Mucosa of descending colon (tissue), 3 donors: ENCODE results near the gene S100PBP. TPM values are rescaled to one million over a fixed set of nuclear protein-coding genes. Genes with fewer than 3 reads are reported as not detected.

ENCODE experiments used
- ATAC-seq: fragments of 200-7000 bp; cut with Tn5 transposase; one replicate; pipeline ENCODE4 v1.9.1; 2020; ENCODE audit warnings: mild to moderate bottlenecking, moderate library complexity
- DNase-seq, 3 donors: peaks; one replicate each; pipeline ENCODE4 v3.0.0-alpha.2; 2020
- H3K36me3 ChIP-seq: fragments of 200-600 bp; one replicate; pipeline ENCODE4 v1.8.0; 2021; ENCODE audit warnings: low read depth, mild to moderate bottlenecking
- H3K4me1 ChIP-seq: fragments of 200-600 bp; one replicate; pipeline ENCODE4 v1.8.0; 2021; ENCODE audit warnings: low read depth, mild to moderate bottlenecking
- H3K4me3 ChIP-seq: fragments of 200-600 bp; one replicate; pipeline ENCODE4 v1.8.0; 2021; ENCODE audit warnings: mild to moderate bottlenecking
- H3K9me3 ChIP-seq: fragments of 200-600 bp; one replicate; pipeline ENCODE4 v1.8.0; 2021; ENCODE audit warnings: mild to moderate bottlenecking
- intact Hi-C, 2 donors: fragments of 100-400 bp; cut with DNase I in 1 of 2; cut with micrococcal nuclease in 1 of 2; formaldehyde crosslinking; loops; one replicate each; pipeline versions ENCODE4 v1.11.0 to v1.11.1; 2022; cut with DNase I, micrococcal nuclease
- total RNA-seq, 3 donors: library from RNA; stranded (reverse); fragmentation: NEBNext Ultra II Directional in 2 of 3; extraction: Animal tissue kit (Norgen Biotek cat#: 25700) in 2 of 3; gene quantifications; one replicate each; pipeline versions ENCODE4 v1.2.1 to v1.2.4, GENCODE V29; 2021 to 2023
- TF ChIP-seq, protein P1 (sequence below): fragments of 200-600 bp; IDR thresholded peaks from one replicate; pipeline ENCODE4 v1.8.0; 2022; ENCODE audit warnings: antibody characterized with exemption, mild to moderate bottlenecking
- donor health status: DM: no; HTN: no; CAD: no; lungs with moderate emphysema.
- donor health status: DM: no; HTN: no; CAD: no.
- donor health status: DM: no; HTN: yes; CAD: no.

S100PBP gene
- total RNA-seq, 3 donors from 2014 or later = 23.7 to 38.8 (median 31.0) TPM

DNA sequence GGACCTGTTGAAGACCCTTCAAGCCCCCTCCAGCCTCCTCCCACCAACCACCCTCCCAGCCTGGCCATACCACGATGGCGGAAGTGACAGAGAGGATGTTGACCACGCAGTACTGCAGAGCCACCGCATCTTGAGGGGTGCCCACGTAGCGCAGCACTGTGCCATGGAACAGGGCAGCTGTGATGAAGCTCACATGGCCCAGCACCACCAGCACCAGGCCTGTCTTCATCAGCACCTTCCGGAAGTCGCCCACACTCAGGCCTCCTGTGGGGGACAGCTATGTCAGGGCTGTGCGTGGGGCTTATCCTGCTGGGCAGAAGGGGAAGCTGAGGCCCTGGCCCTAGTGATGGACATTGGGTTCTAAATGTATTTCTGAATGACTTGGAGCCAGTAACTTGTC is 80.6 kb downstream of the S100PBP start:
- Histone ChIP-seq H3K4me1 (peaks cover 13% of the 10 kb centered on the region), H3K9me3 (no peaks in the 10 kb centered on the region), H3K36me3 (no peaks in the 10 kb centered on the region), H3K4me3 (no peak overlapping the region)
- ATAC-seq = no peak
- intact Hi-C loops = no loop called here
- DNase-seq = peak in 1 of 3 donors; percentile 22
- TF ChIP-seq, protein P1, sequence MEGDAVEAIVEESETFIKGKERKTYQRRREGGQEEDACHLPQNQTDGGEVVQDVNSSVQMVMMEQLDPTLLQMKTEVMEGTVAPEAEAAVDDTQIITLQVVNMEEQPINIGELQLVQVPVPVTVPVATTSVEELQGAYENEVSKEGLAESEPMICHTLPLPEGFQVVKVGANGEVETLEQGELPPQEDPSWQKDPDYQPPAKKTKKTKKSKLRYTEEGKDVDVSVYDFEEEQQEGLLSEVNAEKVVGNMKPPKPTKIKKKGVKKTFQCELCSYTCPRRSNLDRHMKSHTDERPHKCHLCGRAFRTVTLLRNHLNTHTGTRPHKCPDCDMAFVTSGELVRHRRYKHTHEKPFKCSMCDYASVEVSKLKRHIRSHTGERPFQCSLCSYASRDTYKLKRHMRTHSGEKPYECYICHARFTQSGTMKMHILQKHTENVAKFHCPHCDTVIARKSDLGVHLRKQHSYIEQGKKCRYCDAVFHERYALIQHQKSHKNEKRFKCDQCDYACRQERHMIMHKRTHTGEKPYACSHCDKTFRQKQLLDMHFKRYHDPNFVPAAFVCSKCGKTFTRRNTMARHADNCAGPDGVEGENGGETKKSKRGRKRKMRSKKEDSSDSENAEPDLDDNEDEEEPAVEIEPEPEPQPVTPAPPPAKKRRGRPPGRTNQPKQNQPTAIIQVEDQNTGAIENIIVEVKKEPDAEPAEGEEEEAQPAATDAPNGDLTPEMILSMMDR = no peak

DNA sequence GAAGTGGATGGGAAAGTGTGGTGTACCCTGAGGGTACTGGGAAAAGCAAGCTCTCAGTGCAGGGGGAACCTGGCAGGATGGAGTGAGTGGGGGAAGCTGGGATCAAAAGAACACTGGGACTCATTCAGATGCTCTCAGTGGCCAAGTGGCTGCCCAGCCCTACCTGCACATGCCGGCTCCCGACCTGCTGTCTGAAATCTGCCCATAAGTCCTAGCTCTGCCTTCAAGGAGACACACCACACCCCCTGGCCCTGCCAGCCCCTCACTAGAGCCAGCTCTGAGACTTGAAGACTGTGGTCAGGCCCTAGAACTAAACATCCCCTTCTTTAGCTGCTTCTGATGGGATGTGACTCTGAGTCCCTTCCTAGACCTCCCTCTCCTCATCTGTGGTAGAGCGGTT is 81.5 kb downstream of the S100PBP start:
- ATAC-seq (no peak), DNase-seq (peak in 1 of 3 donors; percentile 25)
- intact Hi-C loops = no loop called here
- Histone ChIP-seq H3K9me3 (no peaks in the 10 kb centered on the region), H3K36me3 (no peaks in the 10 kb centered on the region), H3K4me1 (peaks cover 13% of the 10 kb centered on the region), H3K4me3 (no peak overlapping the region)
- TF ChIP-seq, protein P1 = no peak

DNA sequence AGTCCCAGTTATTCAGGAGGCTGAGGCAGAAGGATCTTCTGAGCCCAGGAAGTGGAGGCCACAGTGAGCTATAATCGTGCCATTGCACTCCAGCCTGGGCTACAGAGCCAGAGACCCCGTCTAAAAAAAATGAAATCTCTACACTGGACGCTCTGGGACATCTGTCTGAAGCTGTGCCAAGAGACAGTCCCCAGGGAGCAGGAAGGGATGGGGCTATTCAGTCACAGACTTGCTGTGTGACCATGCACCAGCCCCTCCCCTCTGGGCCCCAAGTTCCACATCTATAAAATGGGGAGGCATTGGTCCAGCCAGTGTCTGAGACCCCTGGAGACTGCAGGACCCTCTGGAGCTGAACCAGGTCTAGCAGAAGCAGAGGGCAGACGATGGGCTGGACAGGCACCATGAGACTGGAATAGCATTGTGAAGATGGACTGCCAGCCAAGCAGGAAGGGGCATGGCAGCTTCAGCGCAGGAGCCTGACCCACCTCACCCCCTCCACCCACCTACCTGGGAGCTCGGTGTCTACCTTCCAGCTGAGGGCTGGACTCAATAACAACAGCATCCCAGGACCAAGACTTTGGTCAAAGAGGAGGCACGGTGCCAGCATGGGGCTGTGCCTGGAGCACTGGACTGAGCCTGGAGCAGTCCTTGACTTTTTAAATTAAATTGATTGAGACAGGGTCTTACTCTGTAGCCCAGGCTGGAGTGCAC is 82.3 kb downstream of the S100PBP start:
- peaks cover 7% of the 10 kb centered on the region for H3K4me1 ChIP-seq
- no peak for ATAC-seq
- TF ChIP-seq, protein P1 = no peak
- no peaks in the 10 kb centered on the region for H3K9me3 ChIP-seq
- H3K36me3 ChIP-seq = no peaks in the 10 kb centered on the region
- DNase-seq = peak in 2 of 3 donors; percentile 55 to 63
- intact Hi-C loops = no loop called here
- H3K4me3 ChIP-seq = peak overlapping the region; percentile 78

DNA sequence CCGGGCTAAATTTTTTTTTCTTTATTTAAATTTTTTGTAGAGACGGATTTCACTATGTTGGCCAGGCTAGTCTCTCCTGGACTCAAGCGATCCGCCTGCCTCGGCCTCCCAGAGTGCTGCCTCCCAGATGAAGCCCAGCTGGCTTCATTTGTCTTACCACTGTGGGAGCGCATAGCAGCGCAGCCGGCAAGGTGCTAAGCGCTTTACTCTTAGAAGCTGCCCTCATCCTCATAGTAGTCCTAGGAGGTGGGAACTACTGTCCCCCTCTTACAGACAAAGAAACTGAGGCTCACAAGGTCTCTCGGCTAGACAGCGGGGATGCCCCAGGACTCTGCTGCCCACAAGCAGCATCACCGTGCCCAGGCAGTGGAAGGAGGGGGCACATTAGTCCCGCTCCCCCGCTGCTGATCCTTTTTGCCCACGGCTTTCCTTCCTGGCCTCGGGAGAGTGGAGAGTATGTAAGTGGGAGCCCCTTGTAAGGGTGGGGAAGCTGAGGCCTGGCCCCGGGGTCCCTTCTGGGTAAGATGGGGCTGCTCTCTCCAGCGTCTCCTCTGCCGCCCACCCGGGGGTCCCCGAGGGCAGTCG is 83.0 kb downstream of the S100PBP start:
- TF ChIP-seq, protein P1 = no peak
- DNase-seq = peak in 1 of 3 donors; percentile 38
- intact Hi-C loops = no loop called here

DNA sequence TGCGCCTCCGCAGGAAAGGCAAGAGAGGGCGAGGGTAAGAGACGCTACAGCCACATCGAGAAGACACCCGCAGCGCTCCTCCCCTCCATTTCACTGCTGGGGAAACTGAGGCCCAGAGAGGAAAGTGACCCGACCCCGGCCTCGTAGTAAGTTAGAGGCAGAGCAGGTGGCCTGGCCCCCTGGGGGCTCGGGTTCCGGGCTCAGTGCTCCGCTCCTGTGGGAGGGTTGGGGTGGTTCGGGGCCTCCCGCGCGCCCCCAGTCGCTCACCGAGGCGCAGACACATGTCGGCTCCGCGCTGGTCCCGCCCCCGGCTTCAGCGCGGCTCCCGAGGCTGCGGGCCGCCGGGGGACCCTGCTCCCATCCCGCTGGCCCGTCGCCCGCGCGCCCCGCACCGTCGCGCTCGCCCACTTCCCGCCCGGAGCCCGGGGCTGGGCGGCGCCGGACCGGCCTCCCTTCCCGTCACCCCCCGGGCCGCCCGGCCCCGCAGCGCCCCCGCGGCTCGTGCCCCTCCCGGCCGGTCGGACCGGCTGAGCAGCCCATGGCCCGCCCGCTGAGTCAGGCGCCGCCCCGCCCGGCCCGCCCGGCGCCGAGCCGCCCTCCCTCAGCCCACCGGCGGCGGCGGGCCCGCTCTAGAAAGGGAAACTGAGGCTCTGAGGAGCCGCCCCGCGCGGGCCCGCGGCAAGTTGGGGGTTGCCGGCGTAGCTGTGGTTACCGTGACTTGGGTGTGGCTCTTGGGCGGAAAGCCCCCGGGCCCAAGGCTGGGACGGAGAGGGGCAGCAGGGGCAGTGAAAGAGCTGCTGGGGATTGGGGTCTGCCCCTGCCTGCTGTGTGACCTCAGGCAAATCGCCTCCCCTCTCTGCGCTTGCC is 83.7 kb downstream of the S100PBP start, which contains the start of gene TMEM54:
Gene TMEM54 (minus strand): TSS at position 434 of the 867 bp plus-strand sequence. CDS start 151 bp downstream, at position 283.
- Histone ChIP-seq H3K4me3 (peak within 1 kb of the TSS; percentile 78), H3K36me3 (no peaks in the 10 kb centered on the region), H3K9me3 (no peaks in the 10 kb centered on the region), H3K4me1 (peaks cover 14% of the 10 kb centered on the region)
- intact Hi-C loops = no loop called here
- ATAC-seq (peak; percentile 79), DNase-seq (peak; percentile 81 to 91 (median 85))
- TF ChIP-seq, protein P1 = no peak

More for the DNA sequence above, 83.0 kb downstream of the S100PBP start:
- H3K4me3 ChIP-seq = peak overlapping the region; percentile 78
- no peaks in the 10 kb centered on the region for H3K36me3 ChIP-seq
- no peaks in the 10 kb centered on the region for H3K9me3 ChIP-seq
- peaks cover 10% of the 10 kb centered on the region for H3K4me1 ChIP-seq
- ATAC-seq = peak; percentile 15
